Suprapubic skin (tissue), 3 donors: ENCODE results near the gene PGAP6.

Experiments
- EP300 ChIP-seq: sonication (generic); formaldehyde crosslinking; IDR thresholded peaks from one replicate; pipeline ENCODE4 v1.6.1; 2017; ENCODE audit warnings: antibody characterized with exemption
- POLR2A ChIP-seq, 2 donors: fragments of 450-650 bp; IDR thresholded peaks; one replicate each; pipeline ENCODE4 v1.6.1; 2017; ENCODE audit warnings: antibody characterized with exemption in 2 of 2, mild to moderate bottlenecking in 2 of 2, moderate library complexity in 2 of 2
- TF ChIP-seq, protein P1 (sequence below), 2 donors: fragments of 200-600 bp in 1 of 2; fragments of 450-650 bp in 1 of 2; sonication (generic) in 1 of 2; IDR thresholded peaks; one replicate each; pipeline ENCODE4 v1.5.1; 2016 to 2019; ENCODE audit warnings: antibody characterized with exemption in 2 of 2, mild to moderate bottlenecking in 1 of 2, moderate library complexity in 1 of 2

DNA sequence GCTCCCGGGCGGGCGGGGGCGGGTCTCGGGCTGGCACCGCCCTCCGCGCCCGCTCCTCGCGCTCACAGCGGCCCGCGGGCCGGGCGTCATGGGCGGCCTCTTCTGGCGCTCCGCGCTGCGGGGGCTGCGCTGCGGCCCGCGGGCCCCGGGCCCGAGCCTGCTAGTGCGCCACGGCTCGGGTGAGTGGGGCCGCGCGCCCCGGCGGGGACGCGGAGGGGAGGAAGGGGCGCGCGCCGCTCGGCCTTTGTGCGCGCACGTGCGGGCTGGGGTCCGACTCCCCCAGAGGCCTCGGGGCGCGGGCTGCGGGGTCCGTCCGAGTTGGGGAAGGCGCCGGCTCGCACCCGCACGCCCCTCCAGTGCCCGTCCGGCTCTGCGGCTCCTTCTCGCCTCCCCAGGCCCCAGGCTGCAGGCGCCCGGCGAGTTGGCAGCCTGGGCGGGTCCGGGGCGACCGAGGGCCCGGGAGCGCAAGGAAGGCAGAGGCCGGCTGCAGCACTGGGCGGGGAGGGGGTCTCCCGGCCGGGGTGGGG is 15.4 kb upstream of the PGAP6 start, which contains the start of gene NME4:
- TF ChIP-seq POLR2A (IDR thresholded peaks at IDR 0.05), result no peak
- TF ChIP-seq EP300, result no peak
- TF ChIP-seq, protein P1, sequence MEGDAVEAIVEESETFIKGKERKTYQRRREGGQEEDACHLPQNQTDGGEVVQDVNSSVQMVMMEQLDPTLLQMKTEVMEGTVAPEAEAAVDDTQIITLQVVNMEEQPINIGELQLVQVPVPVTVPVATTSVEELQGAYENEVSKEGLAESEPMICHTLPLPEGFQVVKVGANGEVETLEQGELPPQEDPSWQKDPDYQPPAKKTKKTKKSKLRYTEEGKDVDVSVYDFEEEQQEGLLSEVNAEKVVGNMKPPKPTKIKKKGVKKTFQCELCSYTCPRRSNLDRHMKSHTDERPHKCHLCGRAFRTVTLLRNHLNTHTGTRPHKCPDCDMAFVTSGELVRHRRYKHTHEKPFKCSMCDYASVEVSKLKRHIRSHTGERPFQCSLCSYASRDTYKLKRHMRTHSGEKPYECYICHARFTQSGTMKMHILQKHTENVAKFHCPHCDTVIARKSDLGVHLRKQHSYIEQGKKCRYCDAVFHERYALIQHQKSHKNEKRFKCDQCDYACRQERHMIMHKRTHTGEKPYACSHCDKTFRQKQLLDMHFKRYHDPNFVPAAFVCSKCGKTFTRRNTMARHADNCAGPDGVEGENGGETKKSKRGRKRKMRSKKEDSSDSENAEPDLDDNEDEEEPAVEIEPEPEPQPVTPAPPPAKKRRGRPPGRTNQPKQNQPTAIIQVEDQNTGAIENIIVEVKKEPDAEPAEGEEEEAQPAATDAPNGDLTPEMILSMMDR (IDR thresholded peaks at IDR 0.05), result no peak
